Astrocyte of the cerebellum (primary cell): ENCODE data around the gene DMKN.

ENCODE experiments used
- DNase-seq: peaks from one replicate; pipeline ENCODE4 v3.0.0-alpha.2; 2011; ENCODE audit warnings: low read depth
- H3K4me3 ChIP-seq: 2 replicates; pipeline ENCODE4 v1.5.1; 2011; ENCODE audit warnings: mild to moderate bottlenecking, low read depth, low read length, moderate library complexity
- CTCF ChIP-seq: IDR thresholded peaks from 2 replicates; pipeline ENCODE4 v1.5.1; 2012; ENCODE audit warnings: low read length, low read depth, moderate library complexity, mild to moderate bottlenecking; ENCODE audit errors: missing control alignments
- in situ Hi-C: cut with HindIII; loops from 2 replicates; pipeline ENCODE4 v1.10.0; 2017; ENCODE audit warnings: low sequenced_read_pairs

DMKN gene

GRCh38 chr19:35500611-35501010, 12.8 kb downstream of the DMKN start:
- TF ChIP-seq CTCF = no peak
- in situ Hi-C loops = no loop called here
- no peak for DNase-seq
- H3K4me3 ChIP-seq = no peak overlapping the region

GRCh38 chr19:35498984-35499527, 14.4 kb downstream of the DMKN start:
- TF ChIP-seq CTCF = no peak
- no peak for DNase-seq

GRCh38 chr19:35498220-35498619, 15.2 kb downstream of the DMKN start:
- DNase-seq = no peak
- in situ Hi-C loops = no loop called here
- no peak for TF ChIP-seq CTCF
- no peak overlapping the region for H3K4me3 ChIP-seq

More at GRCh38 chr19:35498984-35499527, 14.4 kb downstream of the DMKN start:
- in situ Hi-C loops = no loop called here
- no peak overlapping the region for H3K4me3 ChIP-seq

GRCh38 chr19:35497406-35497805, 16.0 kb downstream of the DMKN start:
- TF ChIP-seq CTCF = no peak
- H3K4me3 ChIP-seq = no peak overlapping the region
- DNase-seq = no peak
- in situ Hi-C loops = no loop called here

- TF ChIP-seq CTCF = peak; percentile 97
- no peak overlapping the region for H3K4me3 ChIP-seq
- in situ Hi-C loops = no loop called here
- DNase-seq = no peak
Measured at GRCh38 chr19:35495107-35496064, 18.1 kb downstream of the DMKN start.

GRCh38 chr19:35493971-35494370, 19.5 kb downstream of the DMKN start:
- DNase-seq = no peak
- TF ChIP-seq CTCF = no peak
- in situ Hi-C loops = no loop called here
- no peak overlapping the region for H3K4me3 ChIP-seq
